H9 (cell line): Measurements from ENCODE around the gene SCARF1. TPM values are rescaled to one million over a fixed set of nuclear protein-coding genes. Genes with fewer than 3 reads are reported as not detected.

Source experiments
- DNase-seq: peaks from one replicate; pipeline ENCODE4 v3.0.0-alpha.2; 2017
- H2AFZ ChIP-seq: one replicate; pipeline ENCODE4 v1.6.1; 2013; ENCODE audit warnings: mild to moderate bottlenecking, low read length, control low read depth, moderate library complexity
- H2AK5ac ChIP-seq: 2 replicates; pipeline ENCODE4 v1.6.1; 2013; ENCODE audit warnings: low read length, control low read depth, mixed read lengths; ENCODE audit not compliant: insufficient read length
- H2BK120ac ChIP-seq: one replicate; pipeline ENCODE4 v1.6.1; 2013; ENCODE audit warnings: low read depth, mild to moderate bottlenecking, low read length, control low read depth, inconsistent platforms; ENCODE audit not compliant: poor library complexity, severe bottlenecking
- H2BK12ac ChIP-seq: 2 replicates; pipeline ENCODE4 v1.6.1; 2013; ENCODE audit warnings: low read length, control low read depth, mixed read lengths, low read depth; ENCODE audit not compliant: insufficient read length
- H2BK15ac ChIP-seq: 2 replicates; pipeline ENCODE4 v1.6.1; 2013; ENCODE audit warnings: low read depth, low read length, control low read depth
- H2BK20ac ChIP-seq: one replicate; pipeline ENCODE4 v1.6.1; 2013; ENCODE audit warnings: low read depth, mild to moderate bottlenecking, low read length, control low read depth, inconsistent platforms; ENCODE audit not compliant: poor library complexity, severe bottlenecking
- H2BK5ac ChIP-seq: 2 replicates; pipeline ENCODE4 v1.6.1; 2013; ENCODE audit warnings: low read length, control low read depth, mixed read lengths; ENCODE audit not compliant: insufficient read length
- H3K14ac ChIP-seq: 2 replicates; pipeline ENCODE4 v1.6.1; 2013; ENCODE audit warnings: low read length, control low read depth; ENCODE audit not compliant: insufficient read depth
- H3K18ac ChIP-seq: 2 replicates; pipeline ENCODE4 v1.6.1; 2013; ENCODE audit warnings: low read depth, mild to moderate bottlenecking, mixed read lengths, low read length, control low read depth; ENCODE audit not compliant: insufficient read length
- H3K23ac ChIP-seq: 2 replicates; pipeline ENCODE4 v1.6.1; 2013; ENCODE audit warnings: low read length, control low read depth, mixed read lengths, low read depth; ENCODE audit not compliant: insufficient read length
- H3K23me2 ChIP-seq: 2 replicates; pipeline ENCODE4 v1.6.1; 2013; ENCODE audit warnings: low read depth, mild to moderate bottlenecking, mixed read lengths, low read length, control low read depth; ENCODE audit not compliant: insufficient read length, poor library complexity, severe bottlenecking
- H3K27ac ChIP-seq: 2 replicates; pipeline ENCODE4 v1.5.1; 2013; ENCODE audit warnings: low read length, control low read depth, mixed read lengths, low read depth; ENCODE audit not compliant: insufficient read length
- H3K27me3 ChIP-seq: 2 replicates; pipeline ENCODE4 v1.6.1; 2013; ENCODE audit warnings: low read length, control low read depth, inconsistent platforms; ENCODE audit not compliant: insufficient read depth
- H3K4ac ChIP-seq: 2 replicates; pipeline ENCODE4 v1.6.1; 2013; ENCODE audit warnings: low read depth, mild to moderate bottlenecking, control low read depth, inconsistent platforms, low read length, moderate library complexity
- H3K4me1 ChIP-seq: 2 replicates; pipeline ENCODE4 v1.6.1; 2013; ENCODE audit warnings: low read length, control low read depth, inconsistent platforms; ENCODE audit not compliant: insufficient read depth
- H3K4me2 ChIP-seq: 2 replicates; pipeline ENCODE4 v1.6.1; 2013; ENCODE audit warnings: low read length, control low read depth, mixed read lengths; ENCODE audit not compliant: insufficient read length, insufficient read depth
- H3K56ac ChIP-seq: 2 replicates; pipeline ENCODE4 v1.6.1; 2013; ENCODE audit warnings: low read depth, mild to moderate bottlenecking, mixed read lengths, low read length, control low read depth; ENCODE audit not compliant: insufficient read length
- H3K79me1 ChIP-seq: 2 replicates; pipeline ENCODE4 v1.6.1; 2013; ENCODE audit warnings: low read depth, mild to moderate bottlenecking, moderate library complexity, low read length, control low read depth, inconsistent platforms; ENCODE audit not compliant: insufficient read depth, poor library complexity, severe bottlenecking
- H3K79me2 ChIP-seq: 2 replicates; pipeline ENCODE4 v1.6.1; 2013; ENCODE audit warnings: low read length, control low read depth, inconsistent platforms; ENCODE audit not compliant: insufficient read depth
- H3K9ac ChIP-seq: 2 replicates; pipeline ENCODE4 v1.6.1; 2013; ENCODE audit warnings: low read length, control low read depth, mixed read lengths; ENCODE audit not compliant: insufficient read length; ENCODE audit errors: extremely low read depth
- H3K9me3 ChIP-seq: one replicate; pipeline ENCODE4 v1.6.1; 2013; ENCODE audit warnings: low read depth, low read length, inconsistent platforms; ENCODE audit not compliant: control insufficient read depth
- H3T11ph ChIP-seq: one replicate; pipeline ENCODE4 v1.6.1; 2013; ENCODE audit warnings: mild to moderate bottlenecking, low read length, control low read depth, inconsistent platforms
- H4K20me1 ChIP-seq: one replicate; pipeline ENCODE4 v1.6.1; 2013; ENCODE audit not compliant: control insufficient read depth, insufficient read length, insufficient read depth
- H4K5ac ChIP-seq: 2 replicates; pipeline ENCODE4 v1.6.1; 2013; ENCODE audit warnings: low read depth, mild to moderate bottlenecking, mixed read lengths, low read length, control low read depth; ENCODE audit not compliant: insufficient read length
- H4K8ac ChIP-seq: replicated peaks from 2 replicates; pipeline ENCODE4 v1.6.1; 2013; ENCODE audit warnings: low read length, control low read depth, mixed read lengths, low read depth; ENCODE audit not compliant: insufficient read length
- H4K91ac ChIP-seq: 2 replicates; pipeline ENCODE4 v1.6.1; 2013; ENCODE audit warnings: low read depth, mild to moderate bottlenecking, moderate library complexity, mixed read lengths, low read length, control low read depth; ENCODE audit not compliant: insufficient read length
- H3K27ac Mint-ChIP-seq, 3 experiments: 2 replicates in 2 of 3; 3 replicates in 1 of 3; pipeline ENCODE4 v1.8.0; 2020 to 2021; ENCODE audit warnings: mixed read lengths in 3 of 3, mild to moderate bottlenecking in 1 of 3, moderate library complexity in 1 of 3
- H3K27me3 Mint-ChIP-seq: 2 replicates; pipeline ENCODE4 v1.8.0; 2021; ENCODE audit warnings: low read depth, mild to moderate bottlenecking, moderate library complexity, mixed read lengths
- H3K36me3 Mint-ChIP-seq, 3 experiments: 2 replicates in 2 of 3; 3 replicates in 1 of 3; pipeline ENCODE4 v1.8.0; 2020 to 2021; ENCODE audit warnings: low read depth in 3 of 3, mixed read lengths in 3 of 3; ENCODE audit not compliant: insufficient read depth in 1 of 3
- H3K4me1 Mint-ChIP-seq, 2 experiments: 2 replicates each; pipeline ENCODE4 v1.8.0; 2020; ENCODE audit warnings: mixed read lengths in 2 of 2
- H3K4me3 Mint-ChIP-seq, 2 experiments: 2 replicates in 1 of 2; 3 replicates in 1 of 2; pipeline ENCODE4 v1.8.0; 2020 to 2021; ENCODE audit warnings: mild to moderate bottlenecking in 2 of 2, mixed read lengths in 2 of 2, moderate library complexity in 1 of 2
- H3K9me3 Mint-ChIP-seq, 2 experiments: 2 replicates in 1 of 2; 3 replicates in 1 of 2; pipeline ENCODE4 v1.8.0; 2020; ENCODE audit warnings: mild to moderate bottlenecking in 2 of 2, mixed read lengths in 2 of 2, moderate library complexity in 1 of 2
- WGBS: extraction: QIAGEN DNeasy Blood & Tissue Kit; methylation state at CpG from one replicate; pipeline ENCODE4 v1.1.7; 2013; ENCODE audit warnings: missing lambda C conversion rate, low lambda C conversion rate, mixed read lengths; ENCODE audit not compliant: insufficient read length; ENCODE audit errors: extremely low coverage; 5-methylcytosine and 5-hydroxymethylcytosine counted together
- total RNA-seq: library from RNA; stranded (reverse); gene quantifications from 2 replicates; pipeline ENCODE4 v1.2.1, GENCODE V29; 2021
- TF ChIP-seq, protein P1 (sequence below): fragments of 200-600 bp; sonication (generic); conservative IDR thresholded peaks from 3 replicates; pipeline ENCODE4 v1.8.0; 2021; ENCODE audit warnings: antibody characterized with exemption, mild to moderate bottlenecking

Gene SCARF1
- total RNA-seq, 1 experiment from 2014 or later = 2.4 TPM

DNA sequence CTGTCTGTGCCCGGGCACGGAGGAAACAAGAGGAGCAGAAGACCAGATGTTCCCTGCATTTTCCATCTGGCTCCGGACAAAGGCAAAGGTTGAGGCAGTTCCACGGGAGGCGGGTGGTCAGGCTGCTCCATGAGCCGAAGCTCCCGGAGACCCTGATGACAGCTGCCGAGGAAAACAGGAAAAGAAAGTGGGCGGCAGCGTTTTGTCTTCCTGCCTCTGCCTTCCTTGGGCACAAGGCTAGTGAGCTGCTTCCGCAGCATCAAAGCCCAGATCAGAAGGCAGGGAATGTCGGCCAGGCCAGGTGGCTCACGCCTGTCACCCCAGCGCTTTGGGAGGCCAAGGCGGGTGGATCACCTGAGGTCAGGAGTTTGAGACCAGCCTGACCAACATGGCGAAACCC is 33.1 kb downstream of the SCARF1 start:
- Mint-ChIP-seq H3K4me1 (peaks cover 0 to under 1% of the 10 kb centered on the region in 2 experiments; a peak in 1 of 4 replicates), H3K4me3 (no peak overlapping the region), H3K27me3 (no peaks in the 10 kb centered on the region), H3K27ac (peak overlapping the region in 1 of 3 experiments; percentile 72; a peak in 1 of 7 replicates), H3K9me3 (no peaks in the 10 kb centered on the region), H3K36me3 (peaks cover 2 to 12% (median 7%) of the 10 kb centered on the region in 3 experiments; a peak in 5 of 7 replicates)
- Histone ChIP-seq H3K4me2 (no peak overlapping the region), H4K8ac (no peak overlapping the region), H2BK120ac (no peak overlapping the region), H4K20me1 (no peaks in the 10 kb centered on the region), H3T11ph (no peak overlapping the region), H2BK12ac (no peak overlapping the region), H3K27me3 (no peaks in the 10 kb centered on the region), H3K9me3 (no peaks in the 10 kb centered on the region), H3K9ac (no peak overlapping the region), H4K91ac (no peak overlapping the region), H3K56ac (no peak overlapping the region), H3K18ac (no peak overlapping the region), H4K5ac (no peak overlapping the region), H3K4me1 (no peaks in the 10 kb centered on the region), H3K23me2 (no peaks in the 10 kb centered on the region), H2AFZ (no peak overlapping the region), H3K79me1 (no peaks in the 10 kb centered on the region), H2AK5ac (no peak overlapping the region), H3K4ac (no peak overlapping the region), H3K14ac (no peak overlapping the region), H2BK5ac (no peak overlapping the region), H3K79me2 (no peaks in the 10 kb centered on the region), H3K23ac (no peak overlapping the region), H3K27ac (no peak overlapping the region), H2BK15ac (no peak overlapping the region), H2BK20ac (no peak overlapping the region)
- WGBS = no CpG with 5 or more reads among the region's 16 CpGs
- DNase-seq = no peak
- TF ChIP-seq, protein P1, sequence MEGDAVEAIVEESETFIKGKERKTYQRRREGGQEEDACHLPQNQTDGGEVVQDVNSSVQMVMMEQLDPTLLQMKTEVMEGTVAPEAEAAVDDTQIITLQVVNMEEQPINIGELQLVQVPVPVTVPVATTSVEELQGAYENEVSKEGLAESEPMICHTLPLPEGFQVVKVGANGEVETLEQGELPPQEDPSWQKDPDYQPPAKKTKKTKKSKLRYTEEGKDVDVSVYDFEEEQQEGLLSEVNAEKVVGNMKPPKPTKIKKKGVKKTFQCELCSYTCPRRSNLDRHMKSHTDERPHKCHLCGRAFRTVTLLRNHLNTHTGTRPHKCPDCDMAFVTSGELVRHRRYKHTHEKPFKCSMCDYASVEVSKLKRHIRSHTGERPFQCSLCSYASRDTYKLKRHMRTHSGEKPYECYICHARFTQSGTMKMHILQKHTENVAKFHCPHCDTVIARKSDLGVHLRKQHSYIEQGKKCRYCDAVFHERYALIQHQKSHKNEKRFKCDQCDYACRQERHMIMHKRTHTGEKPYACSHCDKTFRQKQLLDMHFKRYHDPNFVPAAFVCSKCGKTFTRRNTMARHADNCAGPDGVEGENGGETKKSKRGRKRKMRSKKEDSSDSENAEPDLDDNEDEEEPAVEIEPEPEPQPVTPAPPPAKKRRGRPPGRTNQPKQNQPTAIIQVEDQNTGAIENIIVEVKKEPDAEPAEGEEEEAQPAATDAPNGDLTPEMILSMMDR = no peak
